ENCODE data around the gene ARCN1. TPM values are rescaled to one million over a fixed set of nuclear protein-coding genes. Genes with fewer than 3 reads are reported as not detected.

Gene ARCN1
- total and polyA plus RNA-seq, 2 donors (not counting 3 experiments of a cell fraction or from before 2014, with no cell fraction given) = 172 to 180 TPM

DNA sequence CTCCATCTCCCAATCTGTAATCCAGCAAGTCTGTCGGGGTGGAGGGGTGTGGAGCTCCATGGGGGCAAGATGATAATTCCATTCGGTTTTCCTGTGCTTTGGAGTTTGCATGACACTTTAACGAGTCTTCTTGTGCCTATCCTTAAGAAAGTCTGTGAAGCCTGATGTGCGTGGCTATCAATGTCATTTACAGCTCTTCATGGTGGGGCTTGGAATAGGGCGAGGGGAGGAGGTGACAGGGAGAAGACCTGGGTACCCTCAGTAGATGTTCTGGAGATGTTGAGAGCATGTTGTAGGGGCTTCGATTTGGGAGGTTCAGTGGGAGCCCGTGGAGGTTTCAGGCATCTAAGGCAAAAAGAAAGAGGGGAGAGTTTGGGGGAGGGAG is 34.6 kb downstream of the ARCN1 start:
- intact Hi-C loops (cut with micrococcal nuclease) = loop anchor here (1.0 to 2.0 kb wide), 3 partner anchors 12 to 52 kb away; no protein-coding TSS in a partner anchor
- no TSS peak for BruUV-seq (replicated peaks)
- H3K79me2 ChIP-seq (ENCODE audit: control insufficient read depth, insufficient read depth, low read length) = peaks cover 27% of the 10 kb centered on the region
- H3K4me2 ChIP-seq (ENCODE audit: insufficient read depth, low read length) = no peak overlapping the region
- H3K27me3 ChIP-seq (ENCODE audit: control insufficient read depth in 2 of 2, insufficient read depth in 2 of 2, low read length in 2 of 2) = no peaks in the 10 kb centered on the region
- TF ChIP-seq, protein P1, sequence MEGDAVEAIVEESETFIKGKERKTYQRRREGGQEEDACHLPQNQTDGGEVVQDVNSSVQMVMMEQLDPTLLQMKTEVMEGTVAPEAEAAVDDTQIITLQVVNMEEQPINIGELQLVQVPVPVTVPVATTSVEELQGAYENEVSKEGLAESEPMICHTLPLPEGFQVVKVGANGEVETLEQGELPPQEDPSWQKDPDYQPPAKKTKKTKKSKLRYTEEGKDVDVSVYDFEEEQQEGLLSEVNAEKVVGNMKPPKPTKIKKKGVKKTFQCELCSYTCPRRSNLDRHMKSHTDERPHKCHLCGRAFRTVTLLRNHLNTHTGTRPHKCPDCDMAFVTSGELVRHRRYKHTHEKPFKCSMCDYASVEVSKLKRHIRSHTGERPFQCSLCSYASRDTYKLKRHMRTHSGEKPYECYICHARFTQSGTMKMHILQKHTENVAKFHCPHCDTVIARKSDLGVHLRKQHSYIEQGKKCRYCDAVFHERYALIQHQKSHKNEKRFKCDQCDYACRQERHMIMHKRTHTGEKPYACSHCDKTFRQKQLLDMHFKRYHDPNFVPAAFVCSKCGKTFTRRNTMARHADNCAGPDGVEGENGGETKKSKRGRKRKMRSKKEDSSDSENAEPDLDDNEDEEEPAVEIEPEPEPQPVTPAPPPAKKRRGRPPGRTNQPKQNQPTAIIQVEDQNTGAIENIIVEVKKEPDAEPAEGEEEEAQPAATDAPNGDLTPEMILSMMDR (IDR thresholded peaks at IDR 0.05; ENCODE audit: extremely low read depth in 1 of 2, insufficient read depth in 1 of 2, low read depth in 1 of 2, low read length in 2 of 2) = no peak
- no peak for TF ChIP-seq POLR2AphosphoS5 (IDR thresholded peaks at IDR 0.05; ENCODE audit: insufficient read depth, low read depth, low read length)
- TF ChIP-seq JUN (IDR thresholded peaks at IDR 0.05; ENCODE audit: borderline replicate concordance, insufficient read depth, insufficient read length, low read depth) = no peak
- no peak for TF ChIP-seq POLR2A (IDR thresholded peaks at IDR 0.05; ENCODE audit: low read depth, low read length)
- TF ChIP-seq GATA2 (IDR thresholded peaks at IDR 0.05; ENCODE audit: insufficient read depth, insufficient read length, low read depth, low read length) = no peak
- TF ChIP-seq FOS (IDR thresholded peaks at IDR 0.05; ENCODE audit: borderline replicate concordance, insufficient read depth, low read length) = no peak
- TF ChIP-seq MYC (IDR thresholded peaks at IDR 0.05; ENCODE audit: low read depth, low read length) = no peak
- TF ChIP-seq EZH2 (IDR thresholded peaks at IDR 0.05; ENCODE audit: borderline replicate concordance, low read depth, low read length, severe bottlenecking) = no peak
- TF ChIP-seq, protein P2, sequence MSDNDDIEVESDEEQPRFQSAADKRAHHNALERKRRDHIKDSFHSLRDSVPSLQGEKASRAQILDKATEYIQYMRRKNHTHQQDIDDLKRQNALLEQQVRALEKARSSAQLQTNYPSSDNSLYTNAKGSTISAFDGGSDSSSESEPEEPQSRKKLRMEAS (IDR thresholded peaks at IDR 0.05; ENCODE audit: insufficient read depth, insufficient read length) = no peak
- DNase-seq (ENCODE audit: low read depth, low spot score) = no peak
- no peaks in the 10 kb centered on the region for H4K20me1 ChIP-seq (replicated peaks; ENCODE audit: control insufficient read depth, extremely low read depth, insufficient read depth, low read length)
- CTCF ChIA-PET = interaction anchor here (0.6 to 9.3 kb wide), 9 partner anchors 13 to 52 kb away, joined by 3 to 138 read pairs (median 7); partner anchors contain the start of gene ARCN1
- no peak overlapping the region for H3K9ac ChIP-seq (replicated peaks; ENCODE audit: extremely low read depth, insufficient read depth, low read length)
- H3K4me1 ChIP-seq (ENCODE audit: control insufficient read depth, extremely low read depth, insufficient read depth, low read length) = peaks cover 27% of the 10 kb centered on the region
- H3K9me1 ChIP-seq (replicated peaks; ENCODE audit: control insufficient read depth, extremely low read depth, insufficient read depth, low read length) = no peaks in the 10 kb centered on the region
- no peak overlapping the region for H3K27ac ChIP-seq (ENCODE audit: insufficient read depth, low read depth, low read length)
- no peak for FAIRE-seq
- peaks cover 4 to 5% of the 10 kb centered on the region in 2 experiments for H3K36me3 ChIP-seq (ENCODE audit: control insufficient read depth in 2 of 2, extremely low read depth in 1 of 2, insufficient read depth in 2 of 2, low read length in 2 of 2)
- POLR2A ChIA-PET = interaction anchor here (4.1 kb wide), 1 partner anchor 15 kb away, joined by 29 read pairs; no protein-coding TSS in a partner anchor
- H3K4me3 ChIP-seq (replicated peaks in 1 of 3; ENCODE audit: insufficient read depth in 1 of 3, low read depth in 1 of 3, low read length in 3 of 3) = no peak overlapping the region
- dilution Hi-C loops (cut with MboI; ENCODE audit: extremely low pct_ligation_motif_present, low sequenced_read_pairs) = no loop called here
- no peak overlapping the region for H2AFZ ChIP-seq (ENCODE audit: low read depth, low read length)
- H3K9me3 ChIP-seq (replicated peaks; ENCODE audit: control insufficient read depth, insufficient read depth, low read length) = no peaks in the 10 kb centered on the region

All from endothelial cell of umbilical vein (primary cell).